HG03103 (cell line): ENCODE results near the gene DECR2.

Experiments
- ATAC-seq: cut with Tn5 transposase; IDR thresholded peaks from one replicate; pipeline ENCODE4 v1.9.1; 2021; ENCODE audit warnings: low read depth; ENCODE audit not compliant: unreplicated experiment

Gene DECR2

GRCh38 chr16:426906-427249, 25.2 kb downstream of the DECR2 start:
- no peak for ATAC-seq

DNA sequence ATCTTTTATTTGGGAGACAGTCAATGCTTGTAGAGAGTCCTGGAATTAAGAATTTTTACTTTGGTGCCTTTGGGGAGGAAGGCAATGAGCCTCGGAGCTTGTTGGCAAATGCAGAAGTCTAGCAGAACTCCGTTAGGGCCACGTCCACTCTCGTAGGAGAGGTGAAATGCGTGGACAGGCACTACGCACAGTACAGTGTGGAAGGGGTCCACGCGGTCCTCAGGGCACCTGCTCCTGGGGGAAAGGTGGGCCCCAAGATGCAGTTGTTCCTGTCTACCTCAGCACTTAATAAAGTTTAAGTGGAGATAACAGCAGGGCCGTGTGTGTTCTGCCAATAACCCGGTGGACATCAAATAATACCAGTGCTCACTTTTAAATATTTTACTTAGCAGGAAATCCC, 25.6 kb downstream of the DECR2 start:
- no peak for ATAC-seq

DNA sequence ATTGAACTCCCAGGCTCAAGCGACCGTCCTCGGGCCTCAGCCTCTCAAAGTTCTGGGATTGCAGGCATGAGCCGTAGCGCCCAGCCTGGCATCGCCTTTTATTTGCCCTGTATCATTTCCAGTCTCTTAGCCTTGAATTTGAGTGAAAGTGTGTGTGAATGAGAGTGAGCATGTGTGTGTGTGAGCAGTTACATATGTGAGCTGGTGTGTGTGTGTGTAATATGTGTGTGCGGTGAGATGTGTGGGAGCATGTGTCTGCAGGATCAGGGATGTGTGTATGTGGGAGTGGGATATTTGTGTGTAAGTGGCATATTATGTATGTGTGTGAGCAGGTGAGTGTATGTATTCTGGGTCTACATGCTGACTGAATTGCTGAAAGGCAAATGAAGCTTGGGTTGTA, 29.2 kb downstream of the DECR2 start:
- ATAC-seq = no peak

GRCh38 chr16:440627-441026, 38.9 kb downstream of the DECR2 start:
- ATAC-seq = no peak

DNA sequence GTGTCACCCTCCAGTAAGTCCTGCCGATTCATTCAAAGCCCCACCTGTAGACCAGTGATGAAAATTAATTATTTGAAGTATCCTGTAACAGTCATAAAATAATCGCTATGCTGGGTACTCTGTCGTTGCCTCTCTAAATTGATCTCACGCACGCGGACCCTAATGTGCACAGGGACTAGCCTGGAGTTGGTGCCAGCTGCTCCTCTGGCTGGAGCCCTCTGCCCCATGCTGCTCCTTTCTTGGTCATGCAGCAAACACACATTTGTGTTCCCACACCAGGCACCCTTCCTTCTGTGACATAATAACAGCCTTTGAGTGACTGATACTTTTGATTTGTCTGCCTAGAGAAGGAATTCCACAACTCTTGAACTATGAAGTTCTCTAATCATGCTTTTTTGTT, 39.8 kb downstream of the DECR2 start:
- no peak for ATAC-seq

DNA sequence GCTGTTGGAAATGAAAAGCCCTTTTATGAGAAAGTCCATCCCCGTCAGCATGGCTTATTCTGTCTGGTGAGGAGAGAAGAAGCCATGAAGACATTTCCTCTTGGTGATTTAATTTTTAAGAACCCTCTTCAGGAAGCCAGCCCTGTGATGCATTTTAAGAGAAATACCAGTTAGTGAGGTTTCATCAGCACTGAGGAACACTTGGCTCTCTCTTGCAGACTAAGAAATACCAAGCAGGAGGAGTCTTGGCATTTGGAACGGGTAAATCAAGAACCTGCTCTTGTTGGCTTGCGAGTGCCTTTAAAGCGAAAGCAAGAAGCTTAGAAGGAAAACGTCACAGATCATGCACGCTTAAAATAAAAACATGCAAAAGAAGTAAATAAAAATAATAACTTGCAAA, 41.3 kb downstream of the DECR2 start:
- no peak for ATAC-seq

DNA sequence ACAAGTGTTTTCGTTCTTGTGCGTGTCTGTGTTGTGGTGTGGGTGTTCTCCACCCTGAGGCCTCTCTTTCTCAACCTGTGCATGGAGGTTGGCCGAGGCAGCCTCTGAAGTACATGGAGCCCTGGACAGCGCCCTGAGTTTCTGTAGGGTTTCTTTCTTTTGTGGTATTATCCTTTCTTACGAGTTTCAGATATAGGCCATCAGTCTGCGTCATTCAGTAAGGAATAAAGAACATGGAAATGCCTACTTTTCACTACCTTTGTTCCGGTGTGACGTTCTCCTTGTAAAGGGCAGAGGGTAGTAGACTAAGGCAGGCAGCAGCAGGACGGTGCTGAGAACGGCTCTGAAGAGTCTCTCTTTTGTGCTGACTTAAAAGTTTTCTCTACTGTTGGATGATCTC, 42.3 kb downstream of the DECR2 start:
- no peak for ATAC-seq

DNA sequence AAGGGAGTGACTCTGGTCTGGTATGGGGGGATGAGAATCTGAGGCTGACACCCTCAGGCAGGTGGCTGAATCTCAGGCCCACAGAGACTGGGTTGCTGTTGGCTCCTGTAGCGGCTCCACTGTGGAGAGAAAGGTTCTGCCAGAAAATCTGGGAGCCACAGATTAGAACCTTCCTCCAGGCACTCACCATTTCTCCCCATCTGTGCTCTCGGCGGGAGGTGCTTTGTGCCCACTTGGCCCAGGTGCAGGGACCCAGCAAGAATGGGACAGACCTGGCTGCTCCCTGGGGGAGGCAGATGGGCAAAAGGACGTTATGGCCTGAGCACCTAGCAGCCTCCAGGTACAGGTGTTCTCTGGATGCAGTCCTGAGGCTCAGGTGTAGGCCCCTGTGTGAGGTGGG, 43.9 kb downstream of the DECR2 start:
- no peak for ATAC-seq

DNA sequence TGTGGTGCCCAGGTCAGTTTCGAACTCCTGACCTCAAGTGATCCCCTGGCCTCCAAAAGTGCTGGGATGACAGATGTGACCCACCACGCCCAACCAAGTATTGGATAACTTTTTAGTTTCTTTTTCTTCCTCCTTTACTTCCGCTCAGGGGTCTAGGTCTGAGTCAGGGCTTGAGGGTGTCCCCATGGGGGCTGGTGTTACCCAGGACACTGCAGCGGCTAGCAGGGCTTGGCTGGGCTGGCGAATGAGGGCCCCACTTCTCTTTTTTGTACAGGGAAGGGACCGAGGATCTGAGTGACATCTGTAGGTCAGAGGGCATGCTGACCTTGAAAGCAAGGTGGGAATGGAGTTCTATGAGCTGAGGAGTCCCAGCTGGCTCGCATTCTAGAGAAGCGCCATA, 48.7 kb downstream of the DECR2 start:
- no peak for ATAC-seq

- no peak for ATAC-seq
These were observed 49.3 kb downstream of the DECR2 start for GRCh38 chr16:450785-451512.

DNA sequence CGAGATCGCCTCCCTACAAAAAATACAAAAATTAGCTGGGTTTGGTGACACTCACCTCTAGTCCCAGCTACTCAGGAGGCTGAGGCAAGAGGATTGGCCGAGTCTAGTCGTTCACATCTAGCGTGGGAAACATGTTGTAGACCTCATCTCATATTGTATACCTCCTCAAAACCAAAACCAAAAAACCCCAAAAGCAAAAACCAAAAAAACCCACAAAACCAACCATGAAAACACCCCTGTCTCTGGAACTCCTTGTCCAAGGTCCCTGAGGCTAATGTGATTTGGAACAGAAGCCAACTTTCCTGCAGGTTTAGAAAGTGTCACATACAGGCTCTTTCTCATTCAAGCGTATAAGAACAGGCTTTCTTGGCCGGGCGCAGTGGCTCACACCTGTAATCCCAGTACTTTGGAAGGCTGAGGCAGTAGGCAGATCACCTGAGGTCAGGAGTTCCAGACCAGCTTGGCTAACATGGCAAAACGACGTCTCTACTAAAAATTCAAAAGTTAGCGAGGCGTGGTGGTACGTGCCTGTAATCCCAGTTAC, 52.8 kb downstream of the DECR2 start:
- no peak for ATAC-seq

- no peak for ATAC-seq
These were observed 53.8 kb downstream of the DECR2 start for GRCh38 chr16:455453-455852.

DNA sequence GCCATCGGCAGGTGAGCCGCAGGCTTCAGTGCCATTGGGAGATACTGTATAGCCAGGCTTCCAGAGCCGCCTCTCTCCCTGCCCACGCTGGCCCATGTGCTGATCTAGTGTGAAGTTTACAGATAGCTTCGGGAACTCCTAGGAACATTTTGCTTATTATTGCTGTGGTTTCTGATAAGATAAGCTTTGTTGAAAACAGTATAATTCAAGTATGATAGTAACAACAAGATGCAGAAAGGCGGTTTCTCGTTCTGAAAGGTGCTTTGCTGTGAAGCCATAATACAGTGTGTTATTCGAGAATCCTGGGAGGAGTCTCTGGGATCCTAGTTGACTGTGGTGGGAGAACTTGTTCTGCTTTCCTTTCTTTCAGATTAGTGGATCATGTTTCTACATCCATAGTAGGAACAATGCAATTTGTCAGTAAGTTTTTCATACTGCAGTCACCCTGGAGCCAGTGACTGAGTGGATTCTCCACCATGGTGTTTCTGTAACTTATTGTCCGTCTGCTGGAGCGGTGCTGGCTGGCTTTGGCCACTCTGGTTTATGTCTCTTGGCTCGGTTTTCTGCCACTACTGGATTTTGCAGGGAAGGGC, 55.3 kb downstream of the DECR2 start:
- ATAC-seq = no peak

DNA sequence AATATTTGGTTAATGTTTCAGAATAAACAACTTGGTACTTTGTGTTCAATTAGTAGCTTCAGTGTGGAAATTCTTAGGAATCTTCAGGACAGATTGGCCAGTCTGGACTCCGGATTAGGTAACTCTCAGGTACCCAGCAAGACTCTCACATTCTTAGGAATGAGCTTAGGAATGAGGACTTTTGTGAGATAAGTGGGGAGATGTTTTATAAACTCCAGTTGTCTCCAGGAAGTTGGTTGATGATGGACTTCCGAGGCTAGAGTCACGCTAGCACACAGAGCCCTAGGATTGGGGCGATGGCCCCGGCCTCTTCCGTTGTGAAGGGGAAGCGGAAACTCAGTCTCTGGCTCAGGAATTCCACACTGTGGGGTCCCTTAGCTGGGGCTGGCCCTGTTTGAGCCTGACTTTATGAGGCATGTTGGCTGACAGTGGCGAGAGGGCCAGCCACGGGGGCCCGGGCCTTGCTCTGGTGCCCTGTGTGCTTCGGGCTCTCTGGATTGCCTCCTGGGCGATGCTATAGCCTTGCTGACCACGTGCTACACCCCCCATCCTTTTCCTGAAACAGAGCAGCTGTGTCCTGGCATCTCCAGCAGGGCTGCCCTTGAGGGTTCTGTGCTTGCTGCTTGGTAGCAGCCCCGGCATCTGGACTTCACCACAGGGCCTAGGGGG, 56.2 kb downstream of the DECR2 start:
- no peak for ATAC-seq

DNA sequence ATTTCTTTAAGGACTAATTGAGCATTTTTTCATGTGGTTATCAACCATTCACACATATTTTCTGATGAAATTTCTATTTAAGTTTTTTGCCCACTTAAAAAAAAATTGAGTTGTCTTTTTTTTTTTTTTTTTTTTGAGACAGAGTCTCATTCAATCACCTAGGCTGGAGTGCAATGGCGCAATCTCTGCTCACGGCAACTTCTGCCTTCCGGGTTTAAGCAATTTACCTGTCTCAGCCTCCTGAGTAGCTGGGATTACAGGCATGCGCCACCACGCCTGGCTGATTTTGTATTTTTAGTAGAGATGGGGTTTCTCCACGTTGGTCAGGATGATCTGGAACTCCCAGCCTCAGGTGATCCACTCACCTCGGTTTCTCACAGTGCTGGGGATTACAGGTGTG, 58.1 kb downstream of the DECR2 start:
- ATAC-seq = no peak

DNA sequence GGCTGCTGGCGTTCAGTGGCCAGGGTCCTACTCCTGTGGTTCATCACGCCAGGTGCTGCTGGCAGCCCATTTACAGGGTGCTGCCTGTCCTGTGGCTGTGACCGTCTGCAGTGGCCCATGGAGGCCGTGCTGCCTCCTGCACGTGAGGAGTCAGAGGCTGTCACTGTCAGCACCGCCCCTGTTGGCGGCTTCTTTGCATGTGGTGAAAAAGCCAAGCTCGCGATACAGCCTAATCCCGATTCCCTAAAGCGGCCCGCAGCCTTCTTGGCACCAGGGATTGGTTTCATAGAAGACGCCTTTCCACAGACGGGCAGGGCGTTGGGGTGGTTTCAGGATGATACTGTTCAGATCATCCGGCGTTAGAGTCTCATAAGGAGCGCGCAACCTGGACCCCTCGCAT, 59.1 kb downstream of the DECR2 start:
- ATAC-seq = no peak
